NK-92 (cell line): ENCODE data around the gene GRHPR.

Source experiments
- DNase-seq: peaks from one replicate; lab custom pipeline; 2025; ENCODE audit not compliant: unreplicated experiment; lab: John Stamatoyannopoulos, UW

The GRHPR gene

DNA sequence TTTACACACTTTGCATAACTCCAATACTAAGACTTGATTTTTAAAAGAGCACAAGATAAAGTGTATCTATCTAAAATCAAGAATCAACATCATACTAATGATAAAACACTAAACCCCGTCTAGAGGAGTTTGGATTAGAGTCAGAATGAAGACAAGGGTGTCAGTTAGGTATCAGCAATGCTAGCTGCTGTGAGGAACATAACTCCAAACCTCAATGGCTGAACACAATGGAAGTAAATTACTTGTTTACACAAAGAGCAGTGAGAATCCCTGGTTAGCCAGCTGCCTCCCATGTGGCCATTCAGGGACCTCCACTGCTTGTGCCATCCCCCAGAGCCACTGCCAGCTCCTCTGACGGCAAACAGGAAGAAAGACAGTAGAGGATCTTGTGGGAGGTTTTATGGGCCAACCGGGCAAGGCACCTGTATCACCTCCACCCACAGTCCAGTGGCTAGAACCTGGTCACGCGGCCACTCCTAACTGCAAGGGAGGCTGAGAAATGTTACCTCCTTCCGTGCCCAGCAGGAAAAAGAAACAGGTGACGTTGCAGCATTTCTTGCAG lies 24.0 kb upstream of the GRHPR start:
- no peak for DNase-seq

DNA sequence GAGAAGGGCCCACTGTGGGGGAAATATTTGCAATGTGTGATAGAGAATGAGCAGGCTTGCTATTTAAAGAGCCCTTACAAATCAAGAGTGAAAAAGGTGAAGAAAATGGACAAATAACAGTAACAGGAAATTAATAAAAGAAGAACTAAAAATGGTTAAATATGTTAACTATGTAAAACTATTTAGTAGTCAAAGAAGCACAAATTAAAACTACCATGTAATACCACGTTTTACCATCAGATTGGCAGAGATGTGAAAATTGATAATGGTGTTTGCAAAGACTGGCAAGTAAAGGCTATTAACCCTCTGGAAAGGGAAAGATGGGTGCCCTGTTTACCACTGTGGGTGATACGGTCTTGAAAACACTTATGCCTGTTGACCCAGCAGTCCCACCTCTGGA lies 23.2 kb upstream of the GRHPR start:
- no peak for DNase-seq

DNA sequence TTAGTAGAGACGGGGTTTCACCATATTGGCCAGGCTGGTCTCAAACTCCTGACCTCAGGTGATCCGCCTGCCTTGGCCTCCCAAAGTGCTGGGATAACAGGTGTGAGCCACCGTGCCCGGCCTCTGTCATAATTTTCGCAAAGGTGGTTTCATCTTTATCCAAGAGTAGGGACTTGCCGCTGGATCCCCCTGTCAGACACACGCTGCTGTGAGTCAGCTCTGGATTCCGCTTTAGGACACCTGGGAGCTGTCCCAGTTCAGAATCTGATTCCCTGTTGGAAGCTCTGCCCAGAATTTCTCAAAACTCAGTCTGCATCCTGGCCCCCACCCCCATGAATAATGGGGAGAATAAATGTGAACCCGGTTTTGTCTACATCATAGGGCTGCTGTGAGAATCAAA lies 17.9 kb upstream of the GRHPR start:
- DNase-seq, result no peak

GRCh38 chr9:37405350-37405749 lies 17.1 kb upstream of the GRHPR start:
- DNase-seq, result no peak

GRCh38 chr9:37405764-37406380 lies 16.6 kb upstream of the GRHPR start:
- DNase-seq, result no peak

- no peak for DNase-seq
Observed at GRCh38 chr9:37406603-37407401, 15.7 kb upstream of the GRHPR start.

- DNase-seq, result no peak
Observed at GRCh38 chr9:37407468-37407867, 15.0 kb upstream of the GRHPR start.

DNA sequence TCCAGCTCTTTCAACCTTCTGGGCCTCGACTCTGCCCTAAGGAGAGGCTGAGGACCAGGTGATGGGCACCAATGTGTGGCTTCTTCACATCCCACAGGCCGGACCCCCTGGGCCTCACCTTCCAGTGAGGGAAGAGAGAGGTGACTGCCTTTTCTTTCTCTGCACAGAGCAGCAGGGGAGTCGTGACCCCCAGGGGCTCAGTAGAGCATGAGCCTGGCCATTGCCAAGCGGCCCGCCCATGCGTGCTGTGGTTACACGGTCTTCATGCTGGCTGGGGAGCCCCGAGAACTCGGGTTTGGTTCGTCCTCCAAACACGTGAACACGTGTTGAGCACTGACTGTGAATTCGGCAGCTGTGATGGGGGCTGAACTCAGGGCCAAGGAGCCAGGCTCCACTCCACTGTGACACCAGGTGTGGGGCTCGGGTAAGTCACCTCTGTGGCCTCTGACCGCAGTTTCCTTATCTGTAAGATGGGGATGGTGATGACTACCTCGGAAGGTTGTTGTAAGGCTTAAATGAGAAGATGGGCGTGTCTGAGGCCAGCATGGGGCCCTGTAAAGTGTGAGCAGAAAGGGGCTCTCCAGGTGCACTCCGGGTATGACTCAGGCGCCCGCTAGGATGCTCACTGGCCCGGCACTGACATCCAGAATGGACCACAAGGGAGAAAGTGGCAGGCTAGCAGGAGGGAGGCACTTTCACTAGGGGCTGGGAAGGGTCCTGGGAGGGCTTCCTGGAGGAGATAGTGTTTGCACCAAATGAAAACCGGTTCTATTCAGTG lies 13.4 kb upstream of the GRHPR start:
- no peak for DNase-seq

DNA sequence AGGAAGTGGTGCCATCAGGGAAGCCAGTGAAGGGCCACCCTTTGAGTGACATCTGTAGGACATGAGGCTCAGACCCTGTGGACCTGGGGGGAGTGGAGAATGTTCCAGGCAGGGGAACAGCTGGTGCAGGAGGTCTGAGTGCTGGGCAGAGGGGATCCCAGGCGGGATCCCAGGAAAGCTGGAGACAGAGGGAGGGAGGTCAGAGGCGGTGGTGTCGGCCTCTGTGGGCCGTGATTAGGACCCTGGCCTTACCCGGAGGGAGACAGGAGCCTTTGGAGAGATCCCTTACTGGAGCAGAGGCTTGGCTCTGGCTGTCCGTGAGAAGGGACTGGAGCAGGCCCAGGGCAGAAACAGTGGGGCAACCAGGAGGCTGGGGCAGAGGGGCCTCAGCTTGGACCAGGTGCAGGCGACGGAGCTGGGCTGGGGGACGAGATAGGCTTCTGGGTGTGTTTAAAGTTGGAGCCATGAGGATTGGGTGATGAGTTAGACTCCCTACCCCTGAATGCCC lies 12.1 kb upstream of the GRHPR start:
- DNase-seq, result no peak

DNA sequence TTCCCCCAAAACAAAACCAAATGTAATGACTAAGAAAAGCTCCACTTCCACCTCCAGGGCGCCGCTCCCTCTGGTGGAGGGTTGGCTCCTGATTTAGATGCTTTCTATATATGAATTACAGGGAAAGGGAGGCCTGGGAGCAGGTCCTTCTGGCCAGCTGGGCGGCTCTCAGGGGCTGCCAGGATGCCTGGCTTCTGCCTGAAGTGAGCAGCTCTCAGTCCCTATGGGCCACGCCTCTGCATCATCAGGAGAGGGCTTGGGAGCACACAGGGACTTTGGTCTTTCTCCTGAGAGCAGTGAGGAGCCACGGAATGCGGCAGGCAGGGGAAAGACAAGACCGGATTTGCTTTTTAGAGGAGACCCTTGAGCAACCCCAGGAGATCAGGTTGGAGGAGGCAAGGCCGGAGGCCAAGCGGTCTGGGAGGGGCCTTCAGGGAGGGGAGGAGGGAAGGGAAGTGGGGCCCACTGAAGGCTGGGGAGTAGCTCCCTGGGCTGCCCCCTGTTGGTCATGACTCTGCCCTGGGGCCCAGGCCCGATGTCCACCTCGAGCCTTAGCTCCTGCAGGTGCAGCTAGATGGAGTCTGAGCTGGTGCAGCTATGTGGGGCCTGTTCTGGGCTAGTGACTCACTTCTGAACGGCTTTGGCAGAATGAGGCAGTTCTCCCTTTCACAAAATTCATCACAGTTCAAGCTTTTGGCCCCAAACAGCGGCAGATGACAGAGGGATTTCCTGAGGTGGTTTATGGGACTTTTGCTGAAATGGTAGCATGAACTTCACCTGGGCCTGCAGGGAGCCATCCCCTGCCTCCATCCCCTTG lies 11.3 kb upstream of the GRHPR start:
- DNase-seq, result no peak

GRCh38 chr9:37412431-37413151 lies 9.9 kb upstream of the GRHPR start:
- DNase-seq, result no peak

DNA sequence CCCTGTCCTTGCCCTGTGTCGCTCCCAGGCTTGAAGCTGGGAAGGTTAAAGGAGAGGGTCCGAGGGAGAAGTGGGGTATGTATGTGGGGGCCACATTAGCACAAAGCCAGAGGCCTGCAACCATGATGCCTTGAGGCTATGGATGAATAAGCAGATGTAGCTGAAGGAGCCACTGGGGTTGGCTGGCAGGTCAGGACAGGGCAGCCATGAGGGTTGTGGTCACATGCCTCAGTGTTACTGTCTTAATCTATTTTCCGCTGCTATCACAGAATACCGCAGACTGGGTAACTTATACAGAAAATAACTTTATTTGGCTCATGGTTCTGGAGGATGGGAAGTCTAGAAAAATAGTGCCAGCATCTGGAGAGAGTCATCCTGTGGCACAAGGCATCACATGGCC lies 9.2 kb upstream of the GRHPR start:
- DNase-seq, result no peak

- DNase-seq, result no peak
Observed at GRCh38 chr9:37414503-37414943, 8.0 kb upstream of the GRHPR start.

GRCh38 chr9:37415011-37415719 lies 7.3 kb upstream of the GRHPR start:
- DNase-seq, result no peak

- DNase-seq, result no peak
Observed at GRCh38 chr9:37417252-37417803, 5.2 kb upstream of the GRHPR start.

- DNase-seq, result no peak
Observed at GRCh38 chr9:37417857-37418618, 4.5 kb upstream of the GRHPR start.

GRCh38 chr9:37419204-37419603 lies 3.3 kb upstream of the GRHPR start:
- no peak for DNase-seq
